ENCODE measurements around the gene KCTD21. TPM values are rescaled to one million over a fixed set of nuclear protein-coding genes. Genes with fewer than 3 reads are reported as not detected.

The KCTD21 gene
- total RNA-seq, 1 donor from 2014 or later: 30.7 TPM

DNA sequence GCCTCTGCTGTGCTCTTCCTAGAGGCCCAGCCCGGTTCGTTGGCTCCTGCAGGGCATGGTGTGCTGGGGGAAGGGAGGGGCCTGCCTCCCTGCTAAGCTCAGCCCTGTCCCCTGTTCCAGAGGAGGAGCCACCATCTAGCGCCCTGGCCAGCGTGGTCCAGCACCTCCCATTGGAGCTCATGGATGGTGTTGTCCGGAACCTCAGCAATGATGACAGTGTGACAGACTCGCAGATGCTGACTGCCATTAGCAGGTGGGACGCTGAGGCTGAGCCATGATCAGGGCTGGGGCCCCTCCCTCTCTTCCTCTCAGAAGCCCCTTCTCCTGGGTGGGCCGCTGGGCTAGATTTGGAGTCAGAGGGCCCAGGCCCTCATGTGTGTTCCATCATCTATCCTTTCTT lies 9.4 kb upstream of the KCTD21 start:
- intact Hi-C loops (cut with DNase I): no loop called here
- H3K4me1 ChIP-seq: peaks cover 0 to 14% of the 10 kb centered on the region in 2 donors
- DNase-seq (ENCODE audit: low spot score in 2 of 2): no peak
- H3K4me3 ChIP-seq: no peak overlapping the region
- H3K9me3 ChIP-seq: no peaks in the 10 kb centered on the region
- H3K27ac ChIP-seq: no peak overlapping the region
- peaks cover 24 to 57% of the 10 kb centered on the region in 2 donors for H3K36me3 ChIP-seq
- TF ChIP-seq CTCF (IDR thresholded peaks at IDR 0.05): no peak
- no peaks in the 10 kb centered on the region for H3K27me3 ChIP-seq

DNA sequence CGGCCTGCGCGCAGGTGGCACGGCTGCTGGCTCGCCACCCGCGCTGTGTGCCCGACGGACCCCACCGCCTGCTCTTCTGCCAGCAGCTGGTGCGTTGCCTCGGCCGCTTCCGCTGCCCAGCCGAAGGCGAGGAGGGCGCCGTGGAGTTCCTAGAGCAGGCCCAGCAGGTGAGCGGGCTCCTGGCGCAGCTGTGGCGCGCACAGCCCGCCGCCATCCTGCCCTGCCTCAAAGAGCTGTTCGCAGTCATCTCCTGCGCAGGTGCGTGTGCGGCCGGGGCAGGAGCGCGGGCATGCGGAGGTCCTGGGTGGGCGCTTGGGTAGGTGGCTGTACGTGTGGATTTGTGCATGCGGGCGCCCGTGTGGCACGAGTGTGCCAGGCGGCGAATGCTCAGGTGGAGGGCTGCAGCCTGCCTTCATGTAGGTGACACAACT lies 8.2 kb upstream of the KCTD21 start:
- no peak overlapping the region for H3K27ac ChIP-seq
- no peaks in the 10 kb centered on the region for H3K27me3 ChIP-seq
- no peak for TF ChIP-seq CTCF (IDR thresholded peaks at IDR 0.05)
- H3K36me3 ChIP-seq: peaks cover 24 to 51% of the 10 kb centered on the region in 2 donors
- DNase-seq (ENCODE audit: low spot score in 2 of 2): no peak
- H3K9me3 ChIP-seq: no peaks in the 10 kb centered on the region
- no peak overlapping the region for H3K4me3 ChIP-seq
- peaks cover 8 to 23% of the 10 kb centered on the region in 2 donors for H3K4me1 ChIP-seq
- intact Hi-C loops (cut with DNase I): no loop called here

- Histone ChIP-seq H3K27me3 (no peaks in the 10 kb centered on the region), H3K27ac (no peak overlapping the region), H3K4me1 (peaks cover 8 to 23% of the 10 kb centered on the region in 2 donors), H3K36me3 (peaks cover 22 to 44% of the 10 kb centered on the region in 2 donors), H3K9me3 (no peaks in the 10 kb centered on the region), H3K4me3 (no peak overlapping the region)
- DNase-seq (ENCODE audit: low spot score in 2 of 2): no peak
- intact Hi-C loops (cut with DNase I): no loop called here
- no peak for TF ChIP-seq CTCF (IDR thresholded peaks at IDR 0.05)
Measured at GRCh38 chr11:78195917-78196560, 7.6 kb upstream of the KCTD21 start.

DNA sequence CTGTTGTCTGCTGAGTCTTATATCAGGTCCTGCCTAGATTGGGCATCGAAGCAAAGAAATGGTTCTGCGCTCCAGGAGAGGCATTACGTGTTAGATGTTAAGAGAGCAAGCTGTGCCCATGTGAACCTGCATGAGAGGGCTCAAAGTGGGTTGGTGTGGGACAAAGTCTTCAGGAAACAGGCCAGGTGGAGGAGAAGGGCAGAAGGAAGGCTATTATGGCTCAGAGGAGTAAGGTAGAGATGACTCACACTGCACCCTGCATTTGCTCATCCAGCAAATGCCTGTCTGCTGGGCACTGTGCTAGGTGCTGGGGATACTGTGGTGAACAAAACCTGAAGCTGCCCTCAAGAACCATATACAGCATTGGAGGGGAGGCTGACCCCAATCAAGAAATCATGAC lies 6.1 kb upstream of the KCTD21 start:
- H3K27ac ChIP-seq: no peak overlapping the region
- intact Hi-C loops (cut with DNase I): no loop called here
- H3K36me3 ChIP-seq: peaks cover 6 to 29% of the 10 kb centered on the region in 2 donors
- H3K9me3 ChIP-seq: no peaks in the 10 kb centered on the region
- peaks cover 8 to 32% of the 10 kb centered on the region in 2 donors for H3K4me1 ChIP-seq
- DNase-seq (ENCODE audit: low spot score in 2 of 2): no peak
- H3K27me3 ChIP-seq: no peaks in the 10 kb centered on the region
- TF ChIP-seq CTCF (IDR thresholded peaks at IDR 0.05): no peak
- no peak overlapping the region for H3K4me3 ChIP-seq

- H3K27ac ChIP-seq: peak overlapping the region in 1 of 2 donors; percentile 87
- H3K27me3 ChIP-seq: no peaks in the 10 kb centered on the region
- intact Hi-C loops (cut with DNase I): loop anchor here (2.0 kb wide), 2 partner anchors 19 to 45 kb away; no protein-coding TSS in a partner anchor
- H3K9me3 ChIP-seq: no peaks in the 10 kb centered on the region
- H3K36me3 ChIP-seq: peaks cover 4 to 22% of the 10 kb centered on the region in 2 donors
- H3K4me3 ChIP-seq: no peak overlapping the region
- peaks cover 8 to 35% of the 10 kb centered on the region in 2 donors for H3K4me1 ChIP-seq
- no peak for DNase-seq (ENCODE audit: low spot score in 2 of 2)
- TF ChIP-seq CTCF (IDR thresholded peaks at IDR 0.05): no peak
Measured at GRCh38 chr11:78193806-78194205, 5.4 kb upstream of the KCTD21 start.
